SHP77 (cell line): Measurements from ENCODE around the gene RAB4B.
"Not testable (repeated sequence)": the region's sequence is repeated elsewhere in the genome, so short reads cannot be mapped to it uniquely, and the experiment has no call there.

Source experiments
- DNase-seq, 2 experiments: peaks; one replicate each; lab custom pipeline; 2025; lab: John Stamatoyannopoulos, UW

The RAB4B gene

DNA sequence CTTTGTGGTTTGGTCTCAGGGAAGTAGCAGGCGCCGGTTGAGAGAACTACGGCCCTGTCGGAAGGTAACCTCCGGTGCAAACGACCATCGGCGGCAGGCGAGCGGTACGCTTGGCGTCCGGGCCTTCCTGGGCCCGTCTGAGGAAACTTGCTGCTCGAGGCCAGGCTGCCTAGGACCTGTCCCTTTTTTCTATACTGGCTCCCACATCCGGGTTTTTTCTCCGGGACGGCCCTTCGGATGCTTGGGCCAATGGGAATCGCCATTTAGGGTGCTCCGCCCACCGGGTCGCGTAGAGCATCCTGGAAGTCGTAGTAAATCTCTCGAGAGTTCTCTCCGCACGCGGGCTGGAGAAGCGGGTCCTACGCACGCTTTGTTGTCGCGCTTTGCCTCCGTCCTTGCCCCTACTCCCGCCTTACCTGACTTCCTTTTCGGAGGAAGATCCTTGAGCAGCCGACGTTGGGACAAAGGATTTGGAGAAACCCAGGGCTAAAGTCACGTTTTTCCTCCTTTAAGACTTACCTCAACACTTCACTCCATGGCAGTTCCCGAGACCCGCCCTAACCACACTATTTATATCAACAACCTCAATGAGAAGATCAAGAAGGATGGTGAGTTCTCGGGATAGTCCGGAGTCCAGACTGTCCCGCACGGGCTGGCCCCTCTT lies 27.0 kb upstream of the RAB4B start, which contains the start of gene SNRPA:
TSS of gene SNRPA (plus strand) at position 330 of the 664 bp plus-strand sequence. CDS start at position 536, 206 bp downstream.
- DNase-seq, result peak; percentile 100

DNA sequence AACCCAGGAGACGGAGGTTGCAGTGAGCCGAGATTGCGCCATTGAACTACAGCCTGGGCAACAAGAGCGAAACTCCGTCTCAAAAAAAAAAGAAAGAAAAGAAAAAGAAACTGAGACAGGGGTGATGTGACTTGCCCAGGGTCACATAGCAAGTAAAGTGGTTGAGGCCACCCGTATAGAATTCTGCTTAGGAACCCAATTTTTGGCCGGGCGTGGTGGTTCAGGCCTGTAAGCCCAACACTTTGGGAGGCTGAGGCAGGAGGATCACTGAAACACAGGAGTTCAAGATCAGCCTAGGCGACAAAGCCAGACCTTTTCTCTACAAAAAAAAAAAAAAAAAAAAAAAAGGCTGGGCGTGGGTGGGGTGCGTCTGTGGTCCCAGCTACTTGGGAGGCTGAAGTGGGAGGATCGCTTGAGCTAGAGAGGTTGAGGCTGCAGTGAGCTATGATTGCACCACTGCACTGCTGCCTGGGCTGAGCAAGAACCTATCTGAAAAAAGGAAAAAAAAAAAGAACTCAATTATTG lies 25.7 kb upstream of the RAB4B start:
- no peak for DNase-seq

DNA sequence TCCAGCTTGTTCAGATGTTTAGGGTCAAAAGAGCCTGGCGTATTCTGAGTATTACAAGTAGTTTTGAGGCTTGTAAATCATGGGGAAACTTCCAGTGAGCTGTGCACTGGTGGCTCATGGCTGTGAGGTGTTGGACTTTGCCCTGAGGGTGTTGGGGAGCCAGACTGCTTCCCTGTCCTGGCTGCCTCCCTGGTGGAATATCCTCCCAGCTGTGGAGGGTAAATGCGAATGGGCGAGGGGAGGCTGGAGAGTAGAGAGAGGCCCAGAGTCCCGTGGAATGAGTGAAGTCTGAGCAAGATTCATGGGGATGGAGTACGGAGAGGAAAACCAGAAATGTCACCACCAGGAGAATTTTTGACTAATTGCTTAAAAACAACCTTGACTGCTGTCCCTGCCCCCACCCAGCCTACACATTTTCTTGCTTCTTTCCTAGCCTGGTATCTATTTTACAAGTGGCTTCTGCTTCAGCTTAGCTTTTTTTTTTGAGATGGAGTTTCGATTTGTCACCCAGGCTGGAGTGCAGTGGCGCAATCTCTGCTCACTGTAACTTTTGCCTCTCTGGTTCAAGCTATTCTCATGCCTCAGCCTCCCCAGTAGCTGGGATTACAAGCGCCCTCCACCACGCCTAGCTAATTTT lies 23.3 kb upstream of the RAB4B start:
- DNase-seq, result no peak

DNA sequence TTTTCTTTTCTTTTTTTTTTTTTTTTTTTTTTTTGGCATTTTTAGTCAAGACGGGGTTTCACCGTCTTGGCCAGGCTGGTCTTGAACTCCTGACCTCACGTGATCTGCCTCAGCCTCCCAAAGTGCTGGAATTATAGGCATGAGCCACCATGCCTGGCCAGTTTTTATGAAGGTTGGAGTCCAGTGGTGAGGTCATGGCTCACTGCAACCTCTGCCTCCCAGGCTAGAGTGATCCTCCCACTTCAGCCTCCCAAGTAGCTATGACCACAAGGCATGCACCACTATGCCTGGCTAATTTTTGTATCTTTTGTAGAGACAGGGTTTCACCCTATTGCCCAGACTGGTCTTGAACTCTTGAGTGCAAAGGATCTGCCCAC lies 22.8 kb upstream of the RAB4B start:
- no peak for DNase-seq

DNA sequence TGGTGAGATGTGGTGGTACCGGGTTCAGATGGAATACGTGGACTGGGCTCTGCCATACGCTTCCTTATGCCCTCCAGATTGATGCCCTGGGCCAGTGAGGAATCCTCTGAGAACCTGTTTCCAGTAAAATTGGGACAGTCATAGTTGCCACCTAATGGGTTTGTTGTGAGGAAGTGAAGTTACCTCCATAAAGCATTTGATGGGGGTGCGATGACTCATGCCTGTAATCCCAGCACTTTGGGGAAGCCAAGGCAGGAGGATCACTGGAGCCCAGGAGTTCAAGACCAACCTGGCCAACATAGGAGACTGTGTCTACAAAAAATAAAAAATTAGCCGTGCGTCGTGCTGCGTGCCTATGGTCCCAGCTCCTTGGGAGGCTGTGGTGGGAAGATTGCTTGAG lies 22.3 kb upstream of the RAB4B start:
- no peak for DNase-seq

DNA sequence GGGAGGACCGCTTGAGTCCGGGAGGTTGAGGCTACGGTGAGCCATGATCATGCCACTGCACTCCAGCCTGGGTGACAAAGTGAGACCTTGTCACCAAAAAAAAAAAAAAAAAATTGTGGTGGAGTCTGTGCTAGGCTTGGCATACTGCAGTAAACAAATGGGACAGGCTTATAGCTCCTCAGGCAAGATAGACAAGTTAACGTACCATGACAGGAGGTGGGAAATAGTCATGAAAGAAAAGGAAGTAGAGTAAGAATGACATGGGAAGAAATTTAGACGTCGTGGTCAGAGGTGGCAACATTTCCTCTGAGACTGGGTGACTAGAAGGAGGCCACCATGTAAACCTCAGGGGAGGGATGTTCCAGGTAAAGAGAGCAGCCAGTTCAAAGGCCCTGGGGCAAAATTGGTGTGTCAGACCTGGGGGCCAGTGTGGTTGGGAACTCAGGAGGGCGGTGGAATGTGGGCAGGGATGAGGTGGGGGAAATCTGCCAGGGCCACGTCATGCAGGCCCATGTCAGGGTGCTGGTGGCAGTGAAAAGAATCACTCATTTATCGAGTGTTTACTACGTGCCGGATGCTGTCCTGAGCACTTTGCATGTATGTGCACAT lies 21.4 kb upstream of the RAB4B start:
- no peak for DNase-seq

DNA sequence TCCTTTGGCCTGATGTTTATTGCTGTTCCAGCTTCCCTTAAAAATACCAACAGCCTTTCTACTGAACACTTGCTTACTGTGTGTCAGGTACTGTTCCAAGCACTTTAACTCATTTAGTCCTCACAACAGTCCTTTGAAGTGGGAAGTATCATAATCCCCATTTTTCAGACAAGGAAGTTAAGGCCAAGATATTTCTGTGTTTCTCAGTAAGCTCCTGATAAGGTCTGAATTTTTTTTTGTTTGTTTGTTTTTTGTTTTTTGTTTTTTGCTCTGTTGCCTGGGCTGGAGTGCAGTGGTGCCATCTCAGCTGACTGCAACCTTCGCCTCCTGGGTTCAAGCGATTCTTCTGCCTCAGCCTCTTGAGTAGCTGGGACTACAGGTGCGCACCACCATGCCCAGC lies 19.6 kb upstream of the RAB4B start:
- no peak for DNase-seq

DNA sequence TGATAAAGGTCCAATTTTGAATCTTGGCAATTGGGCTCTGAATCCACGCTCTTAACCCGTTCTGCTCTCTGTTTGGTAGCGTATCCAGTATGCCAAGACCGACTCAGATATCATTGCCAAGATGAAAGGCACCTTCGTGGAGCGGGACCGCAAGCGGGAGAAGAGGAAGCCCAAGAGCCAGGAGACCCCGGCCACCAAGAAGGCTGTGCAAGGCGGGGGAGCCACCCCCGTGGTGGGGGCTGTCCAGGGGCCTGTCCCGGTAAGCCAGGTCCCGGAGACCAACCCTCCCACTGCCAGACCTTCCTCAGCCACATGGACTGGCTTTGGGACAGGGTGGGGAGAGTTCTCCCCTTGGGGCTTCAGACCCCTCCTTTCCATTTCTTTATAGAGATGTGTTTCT lies 18.7 kb upstream of the RAB4B start:
- no peak for DNase-seq

DNA sequence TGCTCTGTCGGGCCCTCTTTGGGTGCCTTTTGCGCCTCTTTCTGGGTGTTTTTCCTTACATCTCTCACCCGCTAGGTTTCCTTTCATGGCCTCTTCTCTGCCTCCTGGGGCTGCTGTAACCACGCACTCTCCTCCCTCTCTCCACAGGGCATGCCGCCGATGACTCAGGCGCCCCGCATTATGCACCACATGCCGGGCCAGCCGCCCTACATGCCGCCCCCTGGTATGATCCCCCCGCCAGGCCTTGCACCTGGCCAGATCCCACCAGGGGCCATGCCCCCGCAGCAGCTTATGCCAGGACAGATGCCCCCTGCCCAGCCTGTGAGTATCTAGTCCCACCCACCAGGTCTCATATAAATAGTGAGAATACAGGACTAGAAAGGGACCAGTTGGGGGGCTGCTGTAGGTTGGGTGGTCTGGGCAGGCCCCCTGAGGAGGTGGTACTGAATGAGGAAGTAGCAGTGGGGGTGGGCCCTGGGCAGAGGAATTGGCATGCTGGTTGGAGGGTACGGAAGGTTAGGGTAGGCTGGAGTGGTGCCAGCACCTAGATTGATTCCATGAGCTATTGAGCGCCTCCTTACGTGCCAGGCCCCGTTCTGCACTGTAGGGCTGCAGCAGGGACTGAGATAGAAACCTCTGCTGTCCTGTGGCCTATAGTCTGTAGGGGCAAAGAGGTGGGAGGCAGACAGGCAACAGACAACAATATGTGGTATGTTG lies 15.1 kb upstream of the RAB4B start:
- DNase-seq, result no peak

DNA sequence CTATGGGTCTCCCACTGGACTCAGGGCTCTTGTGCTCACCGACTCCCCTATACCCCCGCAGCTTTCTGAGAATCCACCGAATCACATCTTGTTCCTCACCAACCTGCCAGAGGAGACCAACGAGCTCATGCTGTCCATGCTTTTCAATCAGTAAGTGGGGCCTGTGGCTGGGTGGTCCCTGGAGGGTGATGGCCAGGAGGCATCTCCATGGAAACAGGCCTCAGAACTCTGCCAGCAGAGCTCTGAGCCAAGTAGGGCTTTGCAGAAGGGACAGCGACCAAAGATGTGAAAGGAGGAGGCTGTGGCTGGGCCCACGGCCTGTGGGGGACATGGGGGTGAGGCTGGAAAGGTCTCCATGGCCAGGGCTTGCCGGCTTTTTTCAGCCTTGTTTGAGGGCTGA lies 14.5 kb upstream of the RAB4B start:
- no peak for DNase-seq

DNA sequence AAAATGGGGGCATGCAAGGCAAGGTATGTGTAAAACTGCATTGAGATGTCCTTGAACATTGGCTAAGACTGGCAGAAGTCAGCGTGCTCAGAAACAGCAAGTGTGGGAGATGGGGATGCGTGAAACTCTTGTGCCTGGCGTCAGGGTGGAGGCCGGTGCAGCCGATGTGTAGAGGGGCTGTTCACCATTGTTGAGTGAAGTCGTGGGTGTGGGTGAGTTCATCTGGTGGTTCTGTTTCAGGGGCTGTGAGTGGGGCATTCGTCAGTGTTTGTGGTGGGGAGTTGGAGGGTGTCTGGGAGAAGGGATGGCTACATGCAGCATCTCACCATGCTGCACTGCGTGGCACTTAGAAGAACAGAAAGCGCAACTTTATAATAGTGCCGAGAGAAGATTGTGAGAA lies 14.1 kb upstream of the RAB4B start:
- DNase-seq, result no peak

DNA sequence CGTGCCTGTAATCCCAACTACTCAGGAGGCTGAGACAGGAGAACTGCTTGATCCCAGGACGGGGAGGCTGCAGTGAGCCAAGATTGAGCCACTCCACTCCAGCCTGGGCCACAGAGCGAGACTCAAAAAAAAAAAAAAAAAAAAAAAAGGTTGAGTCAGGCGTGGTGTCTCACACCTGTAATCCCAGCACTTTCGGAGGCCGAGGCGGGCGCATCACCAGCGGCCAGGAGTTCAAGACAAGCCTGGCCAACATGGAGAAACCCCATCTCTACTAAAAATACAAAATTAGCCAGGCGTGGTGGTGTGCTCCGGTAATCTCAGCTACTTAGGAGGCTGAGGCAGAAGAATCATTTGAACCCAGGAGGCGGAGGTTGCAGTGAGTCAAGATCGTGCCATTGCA lies 11.7 kb upstream of the RAB4B start:
- not testable (repeated sequence) for DNase-seq

DNA sequence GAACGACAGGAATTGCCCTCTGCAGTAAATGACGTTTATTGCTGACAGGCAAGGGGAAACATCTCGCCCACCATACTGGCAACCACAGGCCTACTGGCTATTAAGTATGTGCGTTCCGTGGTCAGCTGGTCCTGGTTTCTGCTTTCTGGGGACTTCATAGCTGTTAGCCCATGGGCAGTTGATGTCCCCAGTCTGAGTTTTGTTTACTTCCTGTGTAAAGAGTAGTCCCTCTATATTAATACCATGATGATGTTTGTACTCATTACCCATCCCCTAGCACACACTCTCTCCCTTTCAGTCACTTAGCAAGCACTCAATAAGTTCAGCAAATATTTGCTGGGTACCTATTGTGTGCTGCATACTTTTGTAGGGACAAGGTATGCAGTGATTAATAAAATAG lies 9.2 kb upstream of the RAB4B start:
- no peak for DNase-seq

DNA sequence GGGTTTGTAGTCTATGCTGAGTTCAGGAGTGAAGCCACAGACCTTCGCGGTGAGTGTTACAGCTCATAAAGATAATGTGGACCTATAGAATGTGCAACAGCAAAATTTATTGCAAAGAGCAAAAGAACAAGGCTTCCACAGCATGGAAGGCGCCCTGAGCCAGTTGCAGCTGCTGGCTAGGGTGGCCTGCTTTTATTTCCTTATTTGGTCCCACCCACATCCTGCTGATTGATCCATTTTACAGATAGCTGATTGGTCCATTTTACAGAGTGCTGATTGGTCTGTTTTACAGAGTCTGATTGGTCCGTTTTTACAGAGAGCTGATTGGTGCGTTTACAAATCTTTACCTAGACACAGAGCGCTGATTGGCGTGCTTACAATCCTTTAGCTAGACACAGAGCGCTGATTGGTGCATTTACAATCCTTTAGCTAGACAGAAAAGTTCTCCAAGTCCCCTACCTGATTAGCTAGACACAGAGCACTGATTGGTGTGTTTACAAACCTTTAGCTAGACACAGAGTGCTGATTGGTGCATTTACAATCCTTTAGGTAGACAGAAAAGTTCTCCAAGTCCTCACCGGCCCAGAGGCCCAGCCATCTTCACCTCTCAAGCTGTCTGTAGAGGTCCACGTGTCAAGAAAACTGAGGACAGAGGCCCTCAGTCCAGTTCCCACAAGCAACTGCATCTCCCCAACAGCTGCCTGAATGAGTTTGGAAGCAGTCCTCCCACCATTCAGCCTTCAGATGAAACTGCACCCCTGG lies 6.8 kb upstream of the RAB4B start:
- peak; percentile 38 to 48 for DNase-seq

DNA sequence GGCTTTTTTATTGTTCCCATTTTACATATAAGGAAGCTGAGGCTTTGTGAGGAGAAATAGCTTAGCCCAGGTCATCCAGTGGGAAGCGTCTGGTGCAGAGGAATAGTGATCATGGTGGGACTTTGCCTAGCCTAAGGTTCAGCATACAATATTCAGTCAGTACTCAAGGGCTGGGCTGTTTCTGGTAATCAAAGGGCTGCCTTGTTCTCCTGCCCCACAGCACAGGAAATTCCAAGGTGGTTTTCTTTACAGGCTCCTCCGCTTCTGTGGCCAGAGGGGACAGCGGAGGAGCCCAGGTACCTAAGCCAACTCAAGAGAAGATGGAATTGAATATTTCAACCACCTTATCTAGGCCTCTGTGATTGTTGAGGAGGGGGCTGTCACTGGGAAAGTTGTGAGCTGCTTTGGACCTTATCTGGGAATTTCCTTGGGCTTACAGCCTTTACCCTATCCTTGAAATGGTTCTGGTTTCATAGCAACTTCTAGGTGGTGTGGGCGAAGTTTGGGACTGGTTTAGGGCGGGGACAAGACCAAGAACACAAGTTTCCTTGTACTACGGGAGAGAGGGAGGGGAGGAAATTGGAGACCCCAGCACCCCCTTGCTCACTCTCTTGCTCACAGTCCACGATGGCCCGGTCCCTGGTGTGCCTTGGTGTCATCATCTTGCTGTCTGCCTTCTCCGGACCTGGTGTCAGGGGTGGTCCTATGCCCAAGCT lies 3.0 kb upstream of the RAB4B start, which contains the start of gene MIA:
TSS of gene MIA (plus strand) at position 606 of the 716 bp plus-strand sequence. CDS start at position 628, 22 bp downstream.
- DNase-seq, result no peak

DNA sequence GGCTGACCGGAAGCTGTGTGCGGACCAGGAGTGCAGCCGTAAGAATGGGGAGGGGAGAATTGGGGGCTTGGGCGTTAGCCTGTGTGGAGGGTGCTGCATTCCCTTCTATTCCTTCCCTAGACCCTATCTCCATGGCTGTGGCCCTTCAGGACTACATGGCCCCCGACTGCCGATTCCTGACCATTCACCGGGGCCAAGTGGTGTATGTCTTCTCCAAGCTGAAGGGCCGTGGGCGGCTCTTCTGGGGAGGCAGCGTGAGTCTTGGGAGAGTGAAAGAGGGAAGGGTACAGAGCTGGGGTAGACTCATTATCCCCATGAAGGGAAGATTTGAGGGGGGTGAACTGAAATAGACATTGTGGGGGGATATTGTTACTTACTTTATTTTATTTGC lies 2.4 kb upstream of the RAB4B start:
- no peak for DNase-seq

DNA sequence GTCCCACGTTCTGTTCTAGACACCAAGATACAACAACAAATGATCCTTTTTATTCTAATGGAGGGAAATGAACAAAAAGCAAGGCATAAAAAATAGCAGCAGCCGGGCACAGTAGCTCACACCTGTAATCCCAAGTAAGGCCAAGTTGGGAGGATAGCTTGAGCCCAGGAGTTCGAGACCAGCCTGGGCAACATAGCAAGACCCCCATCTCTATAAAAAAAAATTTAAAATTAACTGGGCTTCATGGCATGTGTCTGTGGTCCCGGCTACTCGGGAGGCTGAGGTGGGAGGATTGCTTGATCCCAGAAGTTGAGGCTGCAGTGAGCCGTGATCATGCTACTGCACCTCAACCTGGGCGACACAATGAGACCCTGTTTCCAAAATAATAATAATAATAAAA lies 1.7 kb upstream of the RAB4B start:
- DNase-seq, result no peak

DNA sequence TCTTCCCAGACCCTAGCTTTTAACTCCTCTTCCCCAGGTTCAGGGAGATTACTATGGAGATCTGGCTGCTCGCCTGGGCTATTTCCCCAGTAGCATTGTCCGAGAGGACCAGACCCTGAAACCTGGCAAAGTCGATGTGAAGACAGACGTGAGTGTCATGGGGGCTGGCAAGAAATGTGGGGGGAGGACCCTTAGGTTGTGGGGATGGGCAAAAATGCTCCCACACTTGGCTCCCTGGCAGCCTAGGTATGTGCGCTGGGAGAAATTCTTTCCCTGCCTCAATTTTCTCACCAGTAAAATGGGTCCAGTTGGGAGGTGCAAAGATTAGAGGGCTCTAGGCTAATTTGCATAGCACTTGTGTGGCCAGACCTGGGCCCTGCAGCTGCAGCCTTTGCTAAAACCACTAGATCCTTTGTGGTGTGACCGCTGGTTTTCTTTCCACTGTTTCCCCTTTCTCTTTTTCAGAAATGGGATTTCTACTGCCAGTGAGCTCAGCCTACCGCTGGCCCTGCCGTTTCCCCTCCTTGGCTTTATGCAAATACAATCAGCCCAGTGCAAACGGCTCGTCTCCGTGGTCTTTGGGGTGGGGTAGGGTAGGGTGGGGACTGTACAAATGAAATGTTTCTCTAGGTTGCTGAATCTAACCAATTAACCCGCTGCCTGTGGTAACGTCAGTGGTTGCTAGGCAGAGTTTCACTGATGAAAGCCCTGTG lies 959 bp upstream of the RAB4B start:
- DNase-seq, result peak; percentile 97 to 98

DNA sequence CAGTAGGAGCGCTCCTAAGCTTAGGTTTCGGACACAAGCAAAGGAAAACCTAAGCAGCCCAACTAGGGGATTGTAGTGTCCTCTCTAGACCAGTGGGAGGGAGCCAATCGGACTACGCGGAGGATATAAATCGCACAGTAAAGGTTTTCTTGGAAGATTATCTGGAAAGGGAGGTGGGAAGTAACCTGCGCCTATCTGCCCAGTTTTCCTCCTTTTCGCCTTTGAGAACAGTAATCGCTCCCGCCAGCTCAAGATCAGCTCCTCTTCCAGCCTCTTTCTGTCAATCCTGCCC lies 456 bp upstream of the RAB4B start:
- no peak for DNase-seq

DNA sequence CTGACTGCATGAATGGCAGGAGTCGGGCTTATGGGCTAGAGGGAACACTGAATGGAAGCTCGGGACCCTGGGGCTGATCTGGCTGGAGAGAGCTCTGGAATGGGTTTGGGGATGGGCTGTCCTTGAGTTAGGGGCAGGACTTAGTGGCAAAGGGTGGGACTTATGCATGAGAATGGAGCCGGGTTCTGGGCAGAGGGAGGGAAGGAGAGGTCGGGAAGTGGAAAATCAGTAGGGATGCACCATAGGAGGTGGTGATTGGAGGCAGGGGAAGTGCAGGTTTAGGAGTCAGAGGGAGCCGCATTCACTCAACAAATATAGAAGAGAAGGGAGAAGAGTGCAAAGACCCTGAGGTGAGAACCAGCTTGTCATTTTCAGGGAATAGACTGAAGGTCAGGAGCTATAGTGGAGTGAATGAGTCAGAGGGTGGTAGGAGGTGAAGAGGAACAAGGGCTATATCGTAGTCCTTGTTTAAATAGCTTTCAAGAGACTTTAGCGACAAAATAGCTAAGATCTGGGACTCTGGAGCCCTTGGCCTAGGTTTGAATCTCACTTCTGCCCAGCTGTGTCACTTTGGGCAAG lies 748 bp downstream of the RAB4B start:
- DNase-seq, result no peak
